SK-N-SH treated with all-trans-retinoic acid at 6 μM for 48 hours (cell line): ENCODE measurements around the gene YBX1.
"Not testable (repeated sequence)": the region's sequence is repeated elsewhere in the genome, so short reads cannot be mapped to it uniquely, and the experiment has no call there.

Experiments
- OSR1 ChIP-seq: fragments of 250-450 bp; sonication (Bioruptor Pico); IDR thresholded peaks from 2 replicates; pipeline ENCODE4 v1.8.0; 2022; ENCODE audit warnings: moderate library complexity, mild to moderate bottlenecking, inconsistent platforms
- SNAI2 ChIP-seq: fragments of 250-450 bp; sonication (Bioruptor Pico); IDR thresholded peaks from 2 replicates; pipeline ENCODE4 v1.5.0; 2020; ENCODE audit warnings: mild to moderate bottlenecking, moderate library complexity
- ZFP3 ChIP-seq: fragments of 250-450 bp; sonication (Bioruptor Pico); IDR thresholded peaks from 2 replicates; pipeline ENCODE4 v1.5.0; 2020; ENCODE audit warnings: mild to moderate bottlenecking, moderate library complexity
- ZFP30 ChIP-seq: fragments of 450-650 bp; formaldehyde crosslinking; IDR thresholded peaks from 2 replicates; pipeline ENCODE4 v1.5.0; 2022; ENCODE audit warnings: mild to moderate bottlenecking, moderate library complexity

GRCh38 chr1:42682484-42682738 lies 193 bp downstream of the YBX1 start:
- not testable (repeated sequence) for TF ChIP-seq ZFP30, SNAI2, ZFP3, OSR1 (CRISPR knock-in tag)
